ENCODE measurements around the gene DCDC1.

Gene DCDC1

GRCh38 chr11:30815619-30816018 lies 553.9 kb downstream of the DCDC1 start:
- H3K4me3 ChIP-seq (replicated peaks; ENCODE audit: low read depth, low read length), result no peak overlapping the region
- no peak for TF ChIP-seq CTCF (IDR thresholded peaks at IDR 0.05; ENCODE audit: low read length, missing control alignments)
- DNase-seq (ENCODE audit: low read depth), result no peak

GRCh38 chr11:30814737-30815136 lies 554.8 kb downstream of the DCDC1 start:
- no peak for TF ChIP-seq CTCF (IDR thresholded peaks at IDR 0.05; ENCODE audit: low read length, missing control alignments)
- H3K4me3 ChIP-seq (replicated peaks; ENCODE audit: low read depth, low read length), result no peak overlapping the region
- no peak for DNase-seq (ENCODE audit: low read depth)

Measured in fibroblast of pulmonary artery (primary cell).